GDM1 (cell line): ENCODE data around the gene NTHL1.

Experiments used
- DNase-seq: peaks from one replicate; lab custom pipeline; 2025; lab: John Stamatoyannopoulos, UW

The NTHL1 gene

DNA sequence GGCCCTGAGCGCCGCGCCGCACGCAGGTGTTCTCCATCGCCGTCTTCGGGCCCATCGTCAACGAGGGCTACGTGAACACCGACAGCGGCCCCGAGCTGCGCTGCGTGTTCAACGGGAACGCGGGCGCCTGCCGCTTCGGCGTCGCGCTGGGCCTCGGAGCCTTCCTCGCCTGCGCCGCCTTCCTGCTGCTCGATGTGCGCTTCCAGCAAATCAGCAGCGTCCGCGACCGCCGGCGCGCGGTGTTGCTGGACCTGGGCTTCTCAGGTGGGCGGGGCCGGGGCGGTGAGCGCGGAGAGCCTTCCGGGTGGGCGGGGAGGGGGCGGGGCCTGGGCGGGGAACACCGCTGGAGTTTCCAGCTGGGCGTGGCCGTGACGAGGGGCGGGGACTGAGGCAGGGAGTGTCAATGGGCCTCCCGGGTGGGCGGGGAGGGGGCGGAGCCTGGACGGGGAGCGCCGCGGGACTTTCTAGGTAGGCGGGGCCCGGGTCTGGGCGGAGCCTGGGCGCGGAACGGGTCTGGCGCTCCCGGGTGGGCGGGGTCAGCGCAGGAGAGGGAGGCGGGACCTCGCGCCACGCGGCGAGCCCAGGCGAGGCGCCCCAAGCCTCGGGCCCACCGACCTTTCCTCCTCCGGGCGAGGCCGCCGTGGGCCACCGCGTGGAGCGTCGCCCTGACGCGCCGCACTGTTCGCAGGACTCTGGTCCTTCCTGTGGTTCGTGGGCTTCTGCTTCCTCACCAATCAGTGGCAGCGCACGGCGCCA is 55.5 kb downstream of the NTHL1 start:
- no peak for DNase-seq

- no peak for DNase-seq
Measured at GRCh38 chr16:1991588-1991947, 56.1 kb downstream of the NTHL1 start.

DNA sequence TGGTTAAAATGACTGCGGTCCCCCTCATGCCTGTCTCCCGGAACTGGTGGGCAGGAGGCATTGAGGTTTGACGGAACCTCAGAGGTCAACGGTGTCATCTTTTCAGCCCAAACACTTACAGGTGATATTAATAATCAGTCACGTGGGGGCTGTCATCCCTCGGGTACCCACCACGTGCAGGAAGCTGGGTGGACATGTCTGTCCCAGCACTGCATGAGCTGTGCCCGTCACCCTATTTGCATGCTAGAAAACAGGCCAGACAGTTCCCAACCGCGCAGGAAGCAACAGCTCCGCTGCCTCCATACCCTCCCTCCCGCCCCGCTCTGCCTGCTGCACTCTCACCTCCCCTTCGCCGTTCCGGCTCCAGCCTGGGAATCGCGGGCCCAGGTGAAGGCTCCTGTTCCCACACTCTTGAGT is 56.5 kb downstream of the NTHL1 start:
- DNase-seq, result no peak

- DNase-seq, result no peak
Measured at GRCh38 chr16:1990351-1991134, 57.1 kb downstream of the NTHL1 start.

DNA sequence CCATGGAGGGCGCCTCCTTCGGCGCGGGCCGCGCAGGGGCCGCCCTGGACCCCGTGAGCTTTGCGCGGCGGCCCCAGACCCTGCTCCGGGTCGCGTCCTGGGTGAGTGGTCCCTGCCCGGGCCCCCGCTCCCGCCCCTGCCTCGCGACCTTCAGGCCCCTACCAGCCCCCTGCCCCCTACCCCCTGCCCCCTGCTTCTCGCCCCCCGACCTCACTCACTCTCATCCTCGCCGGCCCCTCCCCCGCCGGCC is 57.6 kb downstream of the NTHL1 start:
- DNase-seq, result no peak
